ENCODE results near the gene PCA3.
"Not testable (repeated sequence)": the region's sequence is repeated elsewhere in the genome, so short reads cannot be mapped to it uniquely, and the experiment has no call there.

The PCA3 gene

DNA sequence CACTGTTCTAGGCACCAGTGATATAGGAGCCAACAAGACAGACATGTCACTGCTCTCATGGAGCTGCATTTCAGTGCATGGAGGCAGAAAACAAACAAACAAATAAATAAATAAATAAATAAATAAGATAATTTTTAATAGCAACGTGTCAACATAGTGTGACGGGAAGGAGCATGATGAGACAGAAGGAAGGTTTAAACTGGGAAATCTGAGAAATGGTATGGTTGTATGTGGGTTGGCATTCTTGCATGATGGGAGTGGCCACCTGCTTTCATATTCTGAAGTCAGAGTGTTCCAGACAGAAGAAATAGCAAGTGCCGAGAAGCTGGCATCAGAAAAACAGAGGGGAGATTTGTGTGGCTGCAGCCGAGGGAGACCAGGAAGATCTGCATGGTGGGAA, at the start of gene PCA3:
Gene PCA3, plus strand, starts transcription at position 301 of the 400 bp plus-strand sequence.
- DNase-seq (ENCODE audit: low read depth in 1 of 2, low spot score in 1 of 2) = no peak

- DNase-seq (ENCODE audit: low read depth in 1 of 2, low spot score in 1 of 2) = no peak
These were observed 48.1 kb upstream of the PCA3 start for GRCh38 chr9:76716085-76716672.

DNA sequence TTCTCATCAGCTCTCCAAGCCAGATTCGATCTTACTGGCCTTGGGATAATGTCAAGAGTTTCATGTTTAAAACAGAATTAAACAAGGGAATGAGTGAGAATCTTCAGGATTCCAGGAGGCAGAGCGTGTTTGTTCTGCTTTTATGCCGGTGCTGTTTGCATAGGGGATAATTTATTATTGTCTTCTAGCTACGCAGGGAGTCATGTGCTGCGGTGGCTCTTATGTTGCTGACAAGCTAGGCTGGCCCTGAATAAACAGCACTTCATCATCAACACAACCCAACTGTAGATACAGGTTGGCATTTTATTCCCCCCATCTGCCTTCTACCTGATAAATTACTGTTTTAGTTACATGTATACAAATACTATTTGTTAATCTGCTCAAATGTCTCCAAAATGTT, 47.1 kb upstream of the PCA3 start:
- no peak for DNase-seq (ENCODE audit: low read depth in 1 of 2, low spot score in 1 of 2)

DNA sequence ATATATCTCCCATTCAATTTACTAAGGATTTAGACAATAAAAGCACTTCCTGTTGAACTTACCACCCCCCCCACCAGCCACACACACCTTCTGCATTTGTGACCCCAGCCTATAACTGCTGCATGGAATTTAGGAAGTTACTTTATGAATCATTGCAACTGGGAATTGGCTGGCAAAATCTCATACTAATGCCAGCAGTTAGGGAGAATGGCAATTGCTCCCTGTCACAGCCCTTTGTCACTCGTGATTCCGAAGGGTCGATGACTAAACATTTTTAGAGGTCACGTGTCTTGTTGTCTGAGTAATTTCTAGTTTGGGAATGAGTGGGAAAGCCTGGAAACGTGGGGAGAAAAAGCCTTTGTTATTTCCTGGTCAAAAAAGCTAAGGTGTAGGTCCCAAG, 46.6 kb upstream of the PCA3 start:
- no peak for DNase-seq (ENCODE audit: low read depth in 1 of 2, low spot score in 1 of 2)

DNA sequence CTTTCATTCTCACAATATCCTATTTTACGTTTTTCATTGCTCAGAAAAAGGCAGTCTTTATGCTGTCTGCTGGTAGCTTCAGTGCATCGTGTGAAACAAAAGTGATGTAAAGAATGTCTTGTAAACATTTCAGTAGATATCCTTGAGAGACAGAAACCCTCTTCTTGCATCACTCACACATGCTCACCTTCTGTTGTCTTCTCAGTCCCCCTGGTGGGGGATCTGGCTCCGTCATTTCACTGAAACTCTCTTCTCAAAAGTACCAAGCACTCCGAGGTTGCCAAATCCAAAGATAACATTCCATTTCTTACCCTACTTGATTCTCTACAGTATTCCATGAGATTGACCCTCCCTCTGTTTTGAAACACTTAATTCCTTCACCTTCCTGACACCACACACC, 46.1 kb upstream of the PCA3 start:
- DNase-seq (ENCODE audit: low read depth in 1 of 2, low spot score in 1 of 2) = no peak

DNA sequence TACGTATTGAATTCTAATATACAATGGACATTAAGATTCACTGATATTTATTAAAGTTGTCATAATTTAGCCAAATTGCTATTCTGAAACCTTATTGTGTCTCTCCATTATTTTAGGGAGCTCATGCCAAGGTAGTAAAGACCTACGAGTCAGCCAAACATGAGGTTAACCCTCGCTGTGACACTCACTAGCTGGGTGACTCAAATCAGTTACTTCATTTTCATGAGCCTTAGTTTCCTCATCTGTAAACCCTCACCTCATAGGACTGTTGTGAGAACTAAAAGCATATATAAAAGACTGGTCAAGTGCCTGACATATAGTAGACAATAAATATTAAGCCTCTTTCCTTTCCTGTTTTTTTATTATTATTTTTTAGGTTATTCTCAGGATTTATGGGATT, 44.0 kb upstream of the PCA3 start:
- DNase-seq (ENCODE audit: low read depth in 1 of 2, low spot score in 1 of 2) = no peak

GRCh38 chr9:76725011-76725546, 39.2 kb upstream of the PCA3 start:
- DNase-seq (ENCODE audit: low read depth in 1 of 2, low spot score in 1 of 2) = no peak

GRCh38 chr9:76725885-76726284, 38.4 kb upstream of the PCA3 start:
- DNase-seq (ENCODE audit: low read depth in 1 of 2, low spot score in 1 of 2) = no peak

- no peak for DNase-seq (ENCODE audit: low read depth in 1 of 2, low spot score in 1 of 2)
These were observed 35.1 kb upstream of the PCA3 start for GRCh38 chr9:76729116-76729515.

DNA sequence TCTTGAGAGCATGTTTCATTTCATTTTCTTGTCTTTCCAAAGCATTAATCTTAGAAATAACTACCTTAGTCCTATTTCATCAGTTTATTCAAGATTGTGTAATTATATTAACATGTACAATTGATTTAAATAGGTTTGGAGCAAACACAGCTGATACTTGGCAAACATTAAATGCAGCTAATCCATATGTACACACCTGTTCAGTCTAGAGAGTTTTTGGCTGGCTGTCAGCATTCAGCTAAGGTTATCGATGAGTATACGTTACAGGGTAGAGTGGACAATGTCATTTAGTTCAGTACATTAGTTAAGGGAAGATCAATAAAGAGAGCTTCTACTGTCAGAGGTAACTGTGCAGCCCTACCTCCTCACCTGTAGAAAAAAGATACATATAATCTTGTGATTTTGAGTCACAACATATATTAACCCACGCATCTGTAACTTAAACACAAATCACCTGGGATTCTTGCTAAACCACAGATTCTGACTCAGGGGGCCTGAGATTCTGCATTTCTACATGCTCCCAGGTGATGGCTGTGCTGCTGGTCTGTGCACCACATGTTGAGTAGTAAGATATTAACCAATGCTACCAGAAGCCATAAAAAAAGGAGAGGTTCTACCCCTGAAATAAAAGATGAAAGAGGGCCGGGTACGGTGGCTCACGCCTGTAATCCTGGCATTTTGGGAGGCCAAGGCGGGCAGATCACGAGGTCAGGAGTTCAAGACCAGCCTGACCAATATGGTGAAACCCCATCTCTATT, 34.1 kb upstream of the PCA3 start:
- no peak for DNase-seq (ENCODE audit: low read depth in 1 of 2, low spot score in 1 of 2)

DNA sequence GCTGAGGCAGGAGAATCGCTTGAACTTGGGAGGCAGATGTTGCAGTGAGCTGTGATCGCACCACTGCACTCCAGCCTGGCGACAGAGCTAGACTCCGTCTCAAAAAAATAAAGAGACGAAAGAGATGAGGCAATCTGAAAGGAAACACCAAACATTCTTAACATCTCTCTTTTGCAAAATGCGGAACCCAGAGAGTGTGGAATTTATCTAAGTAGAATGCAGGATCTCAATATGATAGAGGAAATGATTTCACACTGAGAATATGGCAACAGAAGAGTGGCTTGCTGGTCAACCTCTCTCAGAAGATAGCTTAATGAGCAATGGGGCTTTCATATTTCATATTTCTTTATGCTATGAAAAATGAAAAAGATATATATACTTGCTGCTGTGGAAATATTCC, 33.4 kb upstream of the PCA3 start:
- DNase-seq (ENCODE audit: low read depth in 1 of 2, low spot score in 1 of 2) = no peak

DNA sequence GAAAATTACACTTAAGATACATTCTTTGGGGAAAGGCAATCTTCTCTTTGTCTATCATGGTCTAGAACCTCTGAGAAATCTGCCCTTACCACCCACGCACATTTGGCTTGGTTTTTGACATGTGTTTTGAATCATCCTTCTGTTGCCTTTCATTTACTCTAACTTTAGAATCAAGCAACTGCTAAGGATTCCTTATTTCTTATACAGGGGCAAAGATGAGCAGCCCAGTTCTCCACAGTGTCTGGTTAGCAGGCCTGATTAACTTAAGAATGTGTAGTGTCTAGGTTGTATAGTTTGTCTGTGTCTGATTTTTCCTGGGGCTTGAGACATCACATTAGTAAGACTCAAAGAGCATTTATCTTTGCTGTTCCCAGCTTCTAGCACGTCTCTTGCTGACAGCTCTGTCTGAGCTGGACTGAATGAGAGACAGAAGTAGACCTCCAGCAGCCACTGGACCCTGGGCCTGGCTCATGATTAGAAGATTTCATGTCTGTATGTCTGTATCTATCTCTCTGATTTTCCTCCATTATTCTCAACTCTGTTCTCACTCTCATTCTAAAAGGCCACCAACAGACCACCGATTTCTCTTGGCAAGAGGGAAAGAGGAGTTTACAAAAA, 31.8 kb upstream of the PCA3 start:
- DNase-seq (ENCODE audit: low read depth in 1 of 2, low spot score in 1 of 2) = no peak

DNA sequence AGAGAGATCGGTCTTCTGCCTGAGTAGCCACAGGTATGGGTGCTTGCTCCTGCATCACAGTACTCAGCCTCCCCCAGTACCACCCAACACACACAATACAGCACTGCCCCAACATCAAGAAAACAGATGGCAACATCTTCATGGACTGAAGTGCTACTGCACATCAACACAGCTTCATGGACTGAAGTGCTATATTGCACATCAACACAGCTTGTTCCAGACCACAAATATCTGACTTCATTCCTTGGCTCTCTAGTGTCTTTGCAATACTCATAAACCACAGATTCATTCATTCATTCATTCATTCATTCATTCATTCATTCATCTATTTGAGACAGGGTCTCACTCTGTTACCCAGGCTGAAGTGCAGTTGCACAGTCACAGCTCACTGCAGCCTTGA, 31.1 kb upstream of the PCA3 start:
- no peak for DNase-seq (ENCODE audit: low read depth in 1 of 2, low spot score in 1 of 2)

DNA sequence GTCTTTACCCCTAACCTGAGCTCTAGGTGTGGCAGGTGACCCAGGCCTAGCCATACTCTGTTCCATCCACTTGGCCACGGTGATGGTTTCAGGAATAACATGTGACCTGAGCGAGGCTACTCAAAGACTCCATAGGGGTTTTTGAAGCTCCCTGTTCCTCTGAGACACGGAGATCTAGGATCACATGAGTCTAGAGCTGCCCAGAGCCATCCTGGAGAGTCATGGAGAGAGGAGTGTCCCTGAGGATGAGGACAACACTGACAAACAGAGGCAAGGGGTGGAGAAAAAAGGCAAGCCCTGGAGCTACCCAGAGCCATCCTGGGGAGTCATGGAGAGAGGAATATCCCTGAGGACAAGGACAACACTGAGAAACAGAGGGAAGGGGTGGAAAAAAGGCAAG, 29.5 kb upstream of the PCA3 start:
- no peak for DNase-seq (ENCODE audit: low read depth in 1 of 2, low spot score in 1 of 2)

DNA sequence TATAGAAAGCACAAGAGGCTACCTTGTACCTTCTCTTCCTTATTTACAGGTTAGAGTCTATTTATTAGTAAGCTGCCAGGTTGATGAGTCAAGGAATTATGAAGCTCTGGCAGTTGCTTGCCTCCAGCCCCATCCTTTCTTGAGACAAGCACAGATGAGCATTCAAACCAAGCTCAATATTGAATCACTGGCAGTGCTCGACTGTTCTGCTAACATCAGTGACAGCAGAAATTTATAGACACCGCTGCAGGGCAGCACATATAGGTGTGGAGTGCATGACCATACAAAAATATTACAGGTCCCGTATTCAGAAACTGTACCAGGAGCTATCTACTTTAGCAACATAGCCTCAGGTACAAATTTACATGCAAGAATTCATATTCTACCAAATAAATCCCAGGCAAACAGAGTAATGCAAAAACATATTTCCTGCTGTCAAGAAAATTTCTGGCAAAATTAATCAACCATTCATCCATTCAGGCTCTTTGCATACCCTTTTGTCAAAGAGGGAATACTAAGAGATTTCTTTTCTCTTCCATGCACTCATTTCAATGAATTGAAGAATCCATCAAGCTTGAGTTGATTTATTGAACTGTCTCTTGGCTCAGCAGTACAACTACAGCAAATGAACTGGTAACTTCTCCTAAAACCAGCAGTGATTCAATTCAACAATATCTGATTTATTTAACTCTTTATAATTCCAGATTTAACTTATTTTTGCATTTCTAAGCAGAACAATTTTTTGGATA, 26.9 kb upstream of the PCA3 start:
- DNase-seq (ENCODE audit: low read depth in 1 of 2, low spot score in 1 of 2) = no peak

GRCh38 chr9:76738402-76738801, 25.8 kb upstream of the PCA3 start:
- DNase-seq (ENCODE audit: low read depth in 1 of 2, low spot score in 1 of 2) = no peak

DNA sequence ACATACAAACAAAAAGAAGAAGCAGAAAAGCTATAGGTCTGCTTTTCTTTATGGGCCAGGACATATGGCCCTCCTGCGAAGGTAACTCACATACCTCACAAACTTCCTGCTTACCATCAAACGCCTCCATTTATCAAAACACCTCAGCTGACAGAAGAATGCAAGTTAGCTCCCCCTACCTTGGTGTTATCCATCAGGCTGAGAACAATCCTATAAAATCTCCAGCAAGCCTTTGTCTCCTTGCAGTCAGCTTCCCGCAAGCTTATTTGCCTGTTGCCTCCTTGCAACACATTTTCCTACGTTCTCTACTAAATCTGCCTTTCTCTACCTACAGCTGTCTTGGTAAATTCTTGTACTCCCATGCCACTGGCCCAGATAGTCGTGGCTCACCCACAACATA, 22.7 kb upstream of the PCA3 start:
- DNase-seq (ENCODE audit: low read depth in 1 of 2, low spot score in 1 of 2) = no peak

DNA sequence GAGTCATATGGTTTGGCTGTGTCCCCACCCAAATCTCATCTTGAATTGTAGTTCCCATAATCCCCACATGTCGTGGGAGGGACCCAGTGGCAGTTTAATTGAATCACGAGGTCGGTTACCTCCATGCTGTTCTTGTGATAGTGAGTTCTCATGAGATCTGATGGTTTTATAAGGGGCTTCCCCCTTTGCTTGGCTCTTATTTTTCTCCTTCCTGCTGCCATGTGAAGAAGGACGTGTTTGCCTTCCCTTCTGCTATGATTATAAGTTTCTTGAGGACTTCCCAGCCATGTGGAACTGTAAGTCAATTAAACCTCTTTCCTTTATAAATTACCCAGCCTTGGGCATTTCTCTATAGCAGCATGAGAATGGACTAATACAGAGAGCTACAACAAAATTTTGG, 21.3 kb upstream of the PCA3 start:
- DNase-seq (ENCODE audit: low read depth in 1 of 2, low spot score in 1 of 2) = not testable (repeated sequence)

GRCh38 chr9:76743931-76744330, 20.3 kb upstream of the PCA3 start:
- DNase-seq (ENCODE audit: low read depth in 1 of 2, low spot score in 1 of 2) = no peak

GRCh38 chr9:76744336-76744735, 19.9 kb upstream of the PCA3 start:
- DNase-seq (ENCODE audit: low read depth in 1 of 2, low spot score in 1 of 2) = no peak

DNA sequence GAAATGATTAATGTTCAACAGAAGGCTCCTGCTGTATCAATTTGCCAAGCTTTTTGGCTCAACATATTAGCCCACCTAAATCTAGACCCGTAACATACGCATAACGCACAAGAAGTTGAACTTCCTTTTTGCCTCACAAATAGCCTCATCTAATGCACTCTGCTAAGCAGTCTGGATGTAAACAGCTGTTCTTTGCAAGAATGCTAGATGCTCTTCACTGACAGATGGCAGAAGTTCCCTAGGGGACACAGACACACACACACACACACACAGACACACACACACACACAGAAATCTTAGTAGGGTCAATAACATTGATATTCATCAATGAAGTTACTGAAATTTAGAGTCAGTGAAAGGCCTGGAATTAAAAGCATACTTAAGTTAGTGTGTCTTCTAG, 13.2 kb upstream of the PCA3 start:
- DNase-seq (ENCODE audit: low read depth in 1 of 2, low spot score in 1 of 2) = no peak

DNA sequence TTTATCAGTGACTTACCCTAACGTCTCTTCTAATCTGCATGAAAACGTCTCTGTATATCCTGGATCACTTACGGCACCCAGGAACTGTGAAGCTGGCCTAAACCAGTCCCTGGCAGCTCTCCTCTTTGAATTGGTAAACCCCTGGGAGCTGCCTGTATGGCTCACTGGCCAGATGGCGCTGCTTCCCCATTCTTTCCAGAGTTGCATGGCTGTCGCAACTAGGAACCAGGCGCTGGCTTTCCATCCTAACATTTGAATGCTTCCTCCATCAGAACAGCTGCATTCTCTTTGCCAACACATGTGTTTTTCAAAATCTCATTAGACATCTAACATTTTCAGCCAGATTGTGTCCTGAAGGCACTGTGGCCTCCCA, 8.0 kb upstream of the PCA3 start:
- no peak for DNase-seq (ENCODE audit: low read depth in 1 of 2, low spot score in 1 of 2)

Data from stimulated activated CD4-positive, alpha-beta T cell treated with anti-CD3 and anti-CD28 coated beads, Interleukin-15, amount 100 ng/mL, for 1 hour (primary cell).